Measurements from ENCODE around the gene TASP1. TPM values are rescaled to one million over a fixed set of nuclear protein-coding genes. Genes with fewer than 3 reads are reported as not detected.
"Not testable (repeated sequence)": the region's sequence is repeated elsewhere in the genome, so short reads cannot be mapped to it uniquely, and the experiment has no call there.

Gene TASP1
- 4.6 and 5.1 TPM in 2 replicates for total RNA-seq

DNA sequence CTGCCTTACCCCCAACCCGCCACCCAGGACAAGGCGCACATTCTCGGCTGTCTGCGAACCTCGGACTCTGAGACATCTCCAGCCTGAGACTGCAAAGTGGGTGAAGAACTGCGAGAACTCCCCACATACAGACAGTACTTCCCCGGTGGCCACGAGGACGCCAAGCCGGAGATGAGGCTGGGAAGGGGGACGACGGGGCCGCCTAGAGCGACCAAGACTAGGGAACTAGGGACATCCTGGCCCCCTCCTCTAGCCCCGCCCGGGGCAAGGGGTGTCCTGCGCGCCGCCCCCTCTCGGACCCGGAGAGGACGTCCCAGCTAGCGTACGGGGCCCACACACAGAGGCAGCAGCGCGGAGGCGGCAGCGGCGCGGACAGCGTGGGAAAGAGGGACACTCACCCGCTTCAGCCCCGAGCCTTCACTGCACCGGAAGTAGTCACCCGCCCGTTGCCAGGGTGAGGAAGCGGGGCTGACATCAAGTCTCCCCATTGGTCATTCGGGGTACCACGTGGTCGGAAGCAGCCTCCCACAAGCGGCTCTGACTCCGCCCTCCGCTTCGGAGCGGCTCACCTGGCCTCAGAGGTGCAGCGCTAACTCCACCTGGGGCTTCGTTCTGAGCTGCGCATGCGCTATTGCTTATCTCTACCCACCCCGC is at the start of gene TASP1:
TSS of gene TASP1 (minus strand) at position 437 of the 654 bp plus-strand sequence. CDS start 8,854 bp downstream, outside the sequence.
- peak; percentile 61 for DNase-seq (ENCODE audit: extremely low read depth, low read depth, low spot score)

DNA sequence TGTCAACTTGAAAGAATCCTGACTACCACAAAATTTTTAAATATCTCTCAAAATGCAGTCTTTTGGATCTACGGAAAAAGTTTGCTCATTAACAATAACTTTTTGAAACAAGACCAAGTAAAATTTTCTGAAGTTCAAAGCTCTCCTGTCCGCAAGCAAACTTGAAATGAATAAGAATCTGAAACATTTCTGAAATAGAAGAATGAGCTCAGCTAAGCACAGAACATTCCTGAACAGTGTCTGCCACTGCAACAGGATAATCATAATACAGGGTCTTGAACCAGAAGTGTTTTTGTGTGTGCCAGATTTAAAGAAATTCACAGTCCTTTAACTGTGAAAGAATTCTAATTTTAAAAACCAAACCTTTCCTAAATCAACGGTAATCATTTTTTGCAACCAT is 49.1 kb upstream of the TASP1 start:
- DNase-seq (ENCODE audit: extremely low read depth, low read depth, low spot score) = no peak

GRCh38 chr20:13685623-13686022 is 46.9 kb upstream of the TASP1 start:
- DNase-seq (ENCODE audit: extremely low read depth, low read depth, low spot score) = no peak

DNA sequence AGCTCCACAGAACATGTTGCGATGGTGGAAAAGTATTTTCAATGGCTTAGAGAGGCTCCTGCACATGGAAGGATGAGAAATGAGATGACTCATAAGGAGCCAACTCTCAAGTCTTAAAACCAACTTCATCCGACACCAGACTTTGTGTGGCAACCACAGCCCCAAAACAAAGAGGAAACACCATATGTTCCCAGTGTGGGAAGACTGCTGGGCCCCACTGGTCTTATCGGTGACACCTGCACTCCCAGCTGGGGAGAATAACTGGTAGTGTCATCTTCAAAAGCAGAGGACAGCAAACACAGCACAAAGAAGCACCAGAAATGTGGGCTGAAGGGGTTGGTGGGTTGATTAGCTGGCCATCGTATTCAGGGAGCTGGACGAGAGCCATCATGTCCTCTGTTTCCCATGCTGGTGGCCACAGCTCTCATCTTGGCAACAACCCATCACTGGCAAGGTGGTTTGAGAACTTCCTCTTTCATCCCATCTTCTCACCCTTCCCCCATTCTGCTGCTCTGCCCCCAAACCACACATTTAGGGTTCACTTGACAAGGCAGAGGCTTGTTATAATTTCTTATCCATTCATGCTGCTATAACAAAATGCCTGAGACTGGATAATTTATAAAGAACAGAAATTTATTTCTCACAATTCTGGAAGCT is 46.0 kb upstream of the TASP1 start:
- DNase-seq (ENCODE audit: extremely low read depth, low read depth, low spot score) = no peak

GRCh38 chr20:13683833-13684232 is 45.1 kb upstream of the TASP1 start:
- no peak for DNase-seq (ENCODE audit: extremely low read depth, low read depth, low spot score)

- DNase-seq (ENCODE audit: extremely low read depth, low read depth, low spot score) = no peak
These were observed 42.8 kb upstream of the TASP1 start for GRCh38 chr20:13681248-13682125.

GRCh38 chr20:13678944-13679343 is 40.2 kb upstream of the TASP1 start:
- no peak for DNase-seq (ENCODE audit: extremely low read depth, low read depth, low spot score)

DNA sequence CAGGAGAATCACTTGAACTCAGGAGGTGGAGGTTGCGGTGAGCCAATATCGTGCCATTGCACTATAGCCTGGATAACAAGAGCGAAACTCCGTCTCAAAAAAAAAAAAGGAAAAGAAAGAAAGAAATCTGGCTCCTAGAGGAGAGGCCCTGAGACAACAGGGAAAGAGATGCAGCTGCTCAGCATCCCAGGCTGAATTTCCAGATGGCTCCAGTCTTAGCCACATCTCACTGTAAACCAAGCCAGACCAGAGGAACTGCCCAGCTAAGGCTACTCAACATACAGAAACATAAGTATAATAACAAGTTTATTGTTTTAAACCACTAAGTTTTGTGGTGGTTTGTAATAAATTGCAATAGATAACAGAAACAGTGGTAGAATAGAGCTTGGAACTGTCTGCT is 38.5 kb upstream of the TASP1 start:
- no peak for DNase-seq (ENCODE audit: extremely low read depth, low read depth, low spot score)

DNA sequence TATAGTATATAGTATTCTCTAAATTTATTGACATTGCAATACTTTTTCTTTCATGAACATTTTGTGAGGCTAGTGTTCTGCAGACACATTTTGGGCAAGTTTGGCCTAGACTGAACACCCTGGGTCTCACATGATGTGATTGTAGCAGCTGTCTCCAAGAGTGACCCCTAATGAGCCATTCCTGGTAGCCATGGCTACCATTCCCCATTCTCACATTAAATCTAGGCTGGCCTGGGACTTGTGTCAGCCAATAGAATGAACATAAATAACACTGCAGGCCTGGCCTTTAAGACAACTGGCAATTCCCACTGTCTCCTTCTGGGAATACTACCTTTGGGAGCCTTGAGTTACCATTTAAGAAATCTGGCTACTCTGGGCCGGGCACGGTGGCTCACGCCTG is 38.0 kb upstream of the TASP1 start:
- DNase-seq (ENCODE audit: extremely low read depth, low read depth, low spot score) = no peak

DNA sequence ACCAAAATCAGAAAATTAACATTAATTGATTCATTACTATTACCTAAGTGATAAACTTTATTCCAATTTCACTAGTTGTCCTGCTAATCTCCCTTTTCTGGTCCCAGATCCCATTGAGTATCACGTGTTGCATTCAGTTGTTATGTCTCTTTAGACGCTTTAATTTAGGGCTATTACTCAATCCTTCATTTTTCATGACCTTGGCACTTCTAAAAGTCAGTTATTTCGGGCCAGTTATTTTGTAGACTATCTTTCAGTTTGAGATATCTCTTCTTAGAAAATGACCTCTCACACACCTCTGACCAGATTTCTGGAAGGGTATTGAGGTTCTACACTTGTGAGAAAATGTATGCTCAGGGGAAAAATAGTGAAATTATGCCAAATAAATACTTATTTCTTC is 34.0 kb upstream of the TASP1 start:
- no peak for DNase-seq (ENCODE audit: extremely low read depth, low read depth, low spot score)

- DNase-seq (ENCODE audit: extremely low read depth, low read depth, low spot score) = no peak
These were observed 33.2 kb upstream of the TASP1 start for GRCh38 chr20:13671916-13672378.

DNA sequence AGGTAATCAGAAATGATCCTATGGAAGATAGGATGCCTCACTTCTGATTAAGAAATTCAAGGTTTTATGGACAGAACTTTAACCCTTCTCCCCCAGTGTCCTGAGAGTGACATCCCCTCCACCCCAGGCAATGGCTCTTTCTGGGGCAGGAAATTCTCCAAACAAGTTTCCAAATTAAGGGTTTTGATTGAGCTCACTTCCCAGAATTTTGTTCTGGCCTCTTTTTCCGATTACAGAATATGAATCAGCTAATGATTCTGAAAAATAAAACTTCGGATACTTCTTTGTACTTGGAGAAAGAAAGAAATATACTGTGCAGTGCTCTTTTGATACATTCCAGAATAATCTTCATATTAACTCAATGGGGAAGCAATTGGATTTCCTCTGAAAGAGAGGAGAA is 32.8 kb upstream of the TASP1 start:
- no peak for DNase-seq (ENCODE audit: extremely low read depth, low read depth, low spot score)

DNA sequence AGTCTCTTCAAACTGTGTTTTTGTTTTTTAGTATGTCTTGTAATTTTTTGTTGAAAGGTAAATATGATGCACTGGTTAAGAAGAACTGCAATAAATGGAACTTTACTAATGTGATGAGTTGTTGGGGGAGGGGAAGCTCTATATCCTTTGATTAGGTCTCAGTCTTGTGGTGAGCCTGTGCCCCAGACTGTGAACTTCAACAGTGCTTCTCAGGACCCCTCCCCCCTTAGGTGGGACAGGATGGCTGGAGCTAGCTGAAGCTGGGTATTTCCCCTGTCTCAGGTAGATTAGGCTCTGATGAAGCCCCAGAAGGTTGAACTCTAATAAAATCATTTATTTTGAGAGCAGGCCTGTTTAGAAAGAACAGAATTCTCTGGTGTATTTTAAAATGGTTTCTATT is 31.4 kb upstream of the TASP1 start:
- no peak for DNase-seq (ENCODE audit: extremely low read depth, low read depth, low spot score)

DNA sequence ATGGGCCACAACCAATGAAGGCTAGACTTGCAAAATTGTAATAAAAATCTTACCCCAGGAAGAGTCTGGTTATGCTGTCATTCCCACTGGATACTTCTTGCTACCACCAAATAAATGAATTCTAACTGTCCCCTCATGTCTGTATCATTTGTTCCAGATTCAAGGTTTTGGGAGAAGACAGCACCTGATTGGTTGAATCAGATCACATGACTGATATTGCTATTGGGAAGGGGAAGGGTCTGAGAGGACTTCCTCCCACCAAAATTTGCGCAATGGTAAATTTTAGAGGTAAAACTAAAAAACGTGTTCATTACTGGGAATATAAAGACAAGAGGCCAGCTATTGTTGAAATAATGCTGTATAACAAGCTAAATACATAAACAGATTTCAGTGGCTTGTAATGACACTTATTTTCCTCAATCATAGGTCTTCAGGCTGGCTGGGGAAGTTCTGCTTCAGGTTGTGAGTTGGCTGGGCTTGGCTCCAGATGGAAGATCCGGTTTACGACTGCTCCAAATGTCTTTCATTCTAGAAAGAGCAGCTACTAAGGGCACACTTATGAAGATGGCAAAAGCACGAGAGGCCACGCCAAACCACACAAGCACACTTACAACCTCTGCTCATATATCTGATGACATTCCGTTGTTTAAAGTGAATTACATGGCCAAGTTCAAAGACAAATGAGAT is 27.1 kb upstream of the TASP1 start:
- DNase-seq (ENCODE audit: extremely low read depth, low read depth, low spot score) = no peak

DNA sequence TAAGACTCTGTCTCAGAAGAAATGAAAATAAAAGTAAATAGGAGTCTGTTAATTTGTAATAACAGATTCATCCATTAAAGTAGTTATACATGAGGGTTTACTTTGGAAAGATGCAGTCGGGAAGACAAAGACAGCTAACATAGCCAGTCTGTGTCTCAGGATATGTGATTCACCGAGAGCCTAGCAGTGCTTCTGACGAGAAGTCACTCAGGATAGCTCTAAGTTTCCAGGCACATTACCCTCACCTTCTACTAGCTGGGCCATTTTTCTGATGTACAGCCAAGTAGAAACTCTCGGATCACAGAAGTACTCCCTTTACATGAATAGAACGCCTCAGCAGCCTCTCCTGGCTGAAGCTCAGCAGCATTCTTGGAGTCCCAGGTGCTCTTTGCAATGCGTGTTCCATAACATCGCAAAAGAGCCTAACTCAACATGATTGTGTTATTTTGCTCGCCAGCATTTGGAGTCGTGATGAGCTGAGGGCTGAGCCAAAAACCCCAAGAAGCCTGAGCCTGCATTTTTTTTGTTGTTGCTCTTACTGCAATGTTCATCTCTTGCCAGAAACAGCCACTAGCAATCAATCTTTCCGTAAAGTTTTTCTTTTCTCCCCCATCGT is 22.4 kb upstream of the TASP1 start:
- no peak for DNase-seq (ENCODE audit: extremely low read depth, low read depth, low spot score)

- no peak for DNase-seq (ENCODE audit: extremely low read depth, low read depth, low spot score)
These were observed 20.6 kb upstream of the TASP1 start for GRCh38 chr20:13659288-13659687.

DNA sequence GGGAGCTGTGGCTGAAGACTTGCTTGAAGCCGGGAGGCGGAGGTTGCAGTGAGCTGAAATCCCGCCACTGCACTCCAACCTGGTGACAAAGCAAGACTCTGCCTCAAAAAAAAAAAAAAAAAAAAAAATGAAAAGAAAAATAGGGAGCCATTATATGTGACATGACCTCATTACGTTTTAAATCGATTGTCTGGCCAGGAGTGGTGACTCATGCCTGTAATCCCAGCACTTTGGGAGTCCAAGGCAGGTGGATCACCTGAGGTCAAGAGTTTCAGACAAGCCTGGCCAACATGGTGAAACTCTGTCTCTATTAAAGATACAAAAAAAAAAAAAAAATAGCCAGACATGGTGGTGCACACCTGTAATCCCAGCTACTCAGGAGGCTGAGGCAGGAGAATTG is 19.3 kb upstream of the TASP1 start:
- not testable (repeated sequence) for DNase-seq (ENCODE audit: extremely low read depth, low read depth, low spot score)

DNA sequence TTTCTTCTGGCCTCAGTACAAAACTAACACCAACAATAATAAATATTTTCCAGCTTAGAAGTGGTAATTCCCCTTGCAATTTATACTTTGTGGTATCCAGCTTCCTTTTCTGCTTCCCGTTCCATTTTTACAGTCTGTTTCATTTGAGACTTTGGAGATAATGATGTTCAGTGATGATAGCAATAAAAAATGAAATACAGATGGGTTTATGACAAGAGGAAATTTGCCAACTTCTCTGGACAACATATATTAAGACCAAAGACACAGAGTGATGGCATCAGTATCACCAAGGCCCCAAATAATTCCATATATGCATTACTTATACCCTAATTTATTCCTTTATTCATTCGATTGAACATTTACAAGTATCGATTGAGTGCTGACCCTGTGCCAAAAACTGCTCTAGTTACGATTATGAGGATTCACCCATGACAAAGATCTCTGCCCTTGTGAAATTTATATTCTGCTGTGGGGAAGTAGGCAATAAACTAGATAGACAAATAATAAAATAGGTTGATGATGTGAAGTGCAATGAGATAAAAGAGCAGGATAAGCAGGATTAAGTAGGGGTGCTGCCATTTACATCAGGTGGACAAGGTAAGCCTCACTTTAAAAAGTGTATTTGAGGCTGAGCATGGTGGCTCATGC is 18.1 kb upstream of the TASP1 start:
- no peak for DNase-seq (ENCODE audit: extremely low read depth, low read depth, low spot score)

DNA sequence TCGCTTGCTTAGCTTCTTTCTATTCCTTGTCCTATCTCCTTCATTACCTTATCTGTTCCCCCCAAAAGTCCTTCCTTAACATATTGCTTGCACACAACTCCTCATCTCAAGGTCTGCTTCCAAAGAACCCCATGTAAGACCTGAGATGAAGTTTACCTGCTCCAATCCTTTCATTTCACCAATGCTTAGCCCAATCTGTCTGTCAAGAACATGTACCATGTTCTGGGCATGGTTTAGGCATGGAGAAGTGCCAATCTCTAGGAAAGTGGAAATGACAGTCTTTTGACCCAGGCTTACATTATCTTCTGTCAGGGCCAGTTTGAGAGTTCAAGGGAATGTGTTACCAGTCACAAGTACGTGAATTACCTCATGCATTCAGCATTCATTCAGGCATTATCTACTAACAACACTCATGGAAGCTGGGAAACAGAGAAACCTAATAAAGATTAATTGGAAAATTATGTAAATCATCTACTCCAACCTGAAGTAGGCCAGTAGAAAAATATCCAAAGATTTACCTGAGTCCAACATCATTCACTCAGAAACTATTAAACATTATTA is 15.8 kb upstream of the TASP1 start:
- no peak for DNase-seq (ENCODE audit: extremely low read depth, low read depth, low spot score)

GRCh38 chr20:13650474-13650873 is 11.7 kb upstream of the TASP1 start:
- DNase-seq (ENCODE audit: extremely low read depth, low read depth, low spot score) = no peak
